Adrenal gland (tissue), 12 donors: ENCODE measurements around the gene IGF2R. TPM values are rescaled to one million over a fixed set of nuclear protein-coding genes. Genes with fewer than 3 reads are reported as not detected.

Experiments used
- DNase-seq, 7 donors: peaks; one replicate each; pipeline ENCODE4 v3.0.0-alpha.2; 2019 to 2020
- H3K27ac ChIP-seq, 5 donors: fragments of 200-600 bp; sonication (generic) in 4 of 5; 1 replicate in 3 of 5; 2 replicates in 2 of 5; pipeline versions ENCODE4 v1.5.1 to v1.8.0; 2016 to 2020; ENCODE audit warnings: mild to moderate bottlenecking in 1 of 5
- H3K27me3 ChIP-seq: fragments of 200-600 bp; 2 replicates; pipeline ENCODE4 v1.8.0; 2021
- H3K36me3 ChIP-seq, 2 donors: fragments of 200-600 bp; replicated peaks in 1 of 2; 1 replicate in 1 of 2; 2 replicates in 1 of 2; pipeline versions ENCODE4 v1.5.1 to v1.8.0; 2018 to 2022
- H3K4me1 ChIP-seq, 2 donors: fragments of 200-600 bp; replicated peaks in 1 of 2; 1 replicate in 1 of 2; 2 replicates in 1 of 2; pipeline versions ENCODE4 v1.5.1 to v1.8.0; 2018 to 2021
- H3K4me3 ChIP-seq, 4 donors: fragments of 200-600 bp; sonication (generic) in 3 of 4; one replicate each; pipeline ENCODE4 v1.5.1; 2016 to 2018
- H3K9me3 ChIP-seq, 3 donors: fragments of 200-600 bp; sonication (generic) in 1 of 3; replicated peaks in 1 of 3; 1 replicate in 2 of 3; 2 replicates in 1 of 3; pipeline versions ENCODE4 v1.5.1 to v1.8.0; 2016 to 2021
- CTCF ChIP-seq, 6 experiments: fragments of 450-650 bp in 4 of 6; fragments of 200-600 bp in 2 of 6; sonication (generic) in 1 of 6; IDR thresholded peaks; 1 replicate in 5 of 6; 2 replicates in 1 of 6; pipeline versions ENCODE4 v1.5.1 to v1.8.0; 2016 to 2021; ENCODE audit warnings: antibody characterized with exemption in 6 of 6, mild to moderate bottlenecking in 2 of 6, moderate library complexity in 1 of 6
- POLR2A ChIP-seq, 2 donors: fragments of 450-650 bp; IDR thresholded peaks; one replicate each; pipeline ENCODE4 v1.6.1; 2017; ENCODE audit warnings: antibody characterized with exemption in 2 of 2, mild to moderate bottlenecking in 2 of 2, moderate library complexity in 1 of 2
- WGBS, 4 donors: extraction: QIAGEN DNeasy Blood & Tissue Kit in 2 of 4; methylation state at CpG; one replicate each; pipeline versions ENCODE4 v1.1.5 to v1.1.7; 2013 to 2017; 5-methylcytosine and 5-hydroxymethylcytosine counted together
- intact Hi-C, 2 donors: fragments of 100-400 bp; cut with DNase I; formaldehyde crosslinking; loops; one replicate each; pipeline versions ENCODE4 v1.14.1 to v1.15.0; 2022 to 2023
- polyA plus RNA-seq, 3 donors: library from polyadenylated mRNA; stranded (reverse); fragments of 200-250 nt in 2 of 3; fragments of 350-450 nt in 1 of 3; fragmentation: Illumina TruSeq in 1 of 3; extraction: RNeasy Lipid Tissue Mini Kit (QIAGEN cat#74804) in 1 of 3; gene quantifications; one replicate each; pipeline ENCODE4 v1.2.3, GENCODE V29; 2013 to 2014
- total RNA-seq, 9 donors: library from RNA; depleted of rRNA in 4 of 9; stranded (reverse); fragments of >200 nt in 4 of 9; fragments of 120-200 nt in 1 of 9; fragmentation: NEBNext Ultra II Directional in 1 of 9; extraction: Animal tissue kit (Norgen Biotek cat#: 25700) in 1 of 9; gene quantifications; one replicate each; pipeline versions ENCODE4 v1.1.0 to v1.2.4, GENCODE V29; 2013 to 2023
- donor health status: healthy with polysubstance abuse.
- donor health status: Bipolar disorder and iron deficiency.
- donor health status: DM: yes; HTN: yes; CAD: no.
- donor health status: DM: no; HTN: no; CAD: no.
- donor health status: DM: no; HTN: no; CAD: no.
- donor health status: DM: yes; HTN: yes; CAD: no.

Gene IGF2R
- total and polyA plus RNA-seq, 12 donors, result 17.1 to 154 (median 89.8) TPM

- H3K36me3 ChIP-seq, result no peaks in the 10 kb centered on the region
- no peak overlapping the region for H3K27ac ChIP-seq
- H3K4me3 ChIP-seq, result no peak overlapping the region
- intact Hi-C loops, result no loop called here
- no peak for TF ChIP-seq CTCF (IDR thresholded peaks at IDR 0.05)
- no peak for TF ChIP-seq POLR2A (IDR thresholded peaks at IDR 0.05)
- no peaks in the 10 kb centered on the region for H3K9me3 ChIP-seq
- H3K27me3 ChIP-seq, result no peaks in the 10 kb centered on the region
- H3K4me1 ChIP-seq, result no peaks in the 10 kb centered on the region
- DNase-seq, result peak in 1 of 7 donors; percentile 2
- WGBS, 4 donors, result 75 to 91% (median 82%) methylated on average over 6 of the region's 6 CpGs
Observed at GRCh38 chr6:160128879-160129516, 160.1 kb downstream of the IGF2R start.

DNA sequence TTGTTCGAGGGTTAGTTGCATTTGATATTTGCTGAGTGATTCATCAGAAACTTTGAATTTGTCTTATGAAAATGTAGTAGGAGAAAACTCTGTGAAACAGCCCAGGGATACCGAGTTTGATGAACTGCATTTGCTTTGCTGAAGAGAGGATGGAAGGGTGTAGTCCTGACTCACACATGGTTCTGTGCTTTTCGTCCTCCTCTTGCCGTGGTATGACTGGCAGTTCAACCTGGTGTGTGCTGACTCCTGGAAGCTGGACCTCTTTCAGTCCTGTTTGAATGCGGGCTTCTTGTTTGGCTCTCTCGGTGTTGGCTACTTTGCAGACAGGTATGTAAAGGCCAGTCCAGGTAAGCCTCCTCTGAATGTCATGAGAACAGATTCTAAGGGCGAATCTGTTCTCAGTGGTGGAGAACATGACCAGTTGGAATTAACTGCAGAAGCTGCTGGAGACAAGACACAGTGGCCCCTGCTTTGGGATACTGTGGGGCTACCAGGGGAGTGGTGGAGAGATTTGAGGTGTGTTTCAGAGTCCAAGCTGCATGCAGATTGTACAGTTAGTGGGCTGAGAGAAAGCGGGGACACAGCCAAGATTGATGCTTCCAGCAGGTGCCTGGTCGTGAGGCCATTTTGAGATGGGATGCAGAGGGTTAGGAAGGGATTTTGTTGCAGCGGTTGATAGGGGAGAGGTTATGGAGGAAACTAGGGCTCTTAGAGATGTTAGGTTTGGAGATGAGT lies 161.2 kb downstream of the IGF2R start:
- Histone ChIP-seq H3K27me3 (no peaks in the 10 kb centered on the region), H3K36me3 (no peaks in the 10 kb centered on the region), H3K4me3 (no peak overlapping the region), H3K9me3 (no peaks in the 10 kb centered on the region), H3K4me1 (no peaks in the 10 kb centered on the region), H3K27ac (no peak overlapping the region)
- peak in 2 of 7 donors; percentile 4 to 25 for DNase-seq
- TF ChIP-seq CTCF (IDR thresholded peaks at IDR 0.05) (no peak), POLR2A (IDR thresholded peaks at IDR 0.05) (no peak)
- 83 to 96% (median 93%) methylated on average over 10 of the region's 10 CpGs for WGBS, 4 donors
- intact Hi-C loops, result loop anchor here (5.0 to 10.0 kb wide), 2 partner anchors 325 to 327 kb away; no protein-coding TSS in a partner anchor

DNA sequence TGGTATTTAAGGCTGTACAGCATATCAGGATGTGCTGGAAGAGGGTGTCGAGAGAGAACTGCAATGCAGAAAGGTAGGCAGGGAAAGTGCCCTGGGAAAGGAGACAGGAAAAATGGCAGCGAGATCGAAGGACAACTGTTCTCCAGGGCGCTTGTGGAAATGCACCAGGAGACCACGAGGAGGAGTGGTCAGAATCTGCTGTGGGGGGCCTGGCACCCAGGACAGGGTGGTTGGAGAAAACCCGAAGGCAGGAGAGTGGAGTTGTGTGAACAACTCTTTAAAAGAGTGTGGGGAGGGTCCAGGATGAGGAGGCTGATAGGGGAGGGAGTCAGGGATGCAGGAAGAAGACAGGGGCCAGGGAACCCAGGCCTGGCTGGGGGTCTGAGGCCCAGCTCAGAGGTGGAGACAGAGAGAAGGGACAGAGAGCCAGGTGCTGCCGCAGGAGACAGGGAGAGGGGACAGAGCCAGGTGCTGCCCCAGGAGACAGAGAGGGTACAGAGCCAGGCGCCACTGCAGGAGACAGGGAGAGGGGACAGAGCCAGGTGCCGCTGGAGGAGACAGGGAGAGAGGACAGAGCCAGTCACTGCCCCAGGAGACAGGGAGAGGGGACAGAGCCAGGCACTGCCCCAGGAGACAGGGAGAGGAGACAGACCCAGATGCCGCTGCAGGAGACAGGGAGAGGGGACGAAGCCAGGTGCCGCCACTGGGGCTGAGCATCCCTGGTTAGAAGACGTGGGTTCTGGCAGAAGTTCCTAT lies 162.0 kb downstream of the IGF2R start:
- no peaks in the 10 kb centered on the region for H3K4me1 ChIP-seq
- H3K27me3 ChIP-seq, result no peaks in the 10 kb centered on the region
- WGBS, 4 donors, result 89 to 93% (median 92%) methylated on average over 13 of the region's 13 CpGs
- no peaks in the 10 kb centered on the region for H3K9me3 ChIP-seq
- TF ChIP-seq POLR2A (IDR thresholded peaks at IDR 0.05) (no peak), CTCF (IDR thresholded peaks at IDR 0.05) (no peak)
- no peak for DNase-seq
- no peak overlapping the region for H3K27ac ChIP-seq
- no peaks in the 10 kb centered on the region for H3K36me3 ChIP-seq
- no peak overlapping the region for H3K4me3 ChIP-seq
- intact Hi-C loops, result loop anchor here (5.0 to 10.0 kb wide), 2 partner anchors 324 to 326 kb away; no protein-coding TSS in a partner anchor
